Dedifferentiated amniotic fluid mesenchymal stem cell (primary cell): Measurements from ENCODE around the gene UBC.

Source experiments
- DNase-seq: peaks from one replicate; pipeline ENCODE4 v3.0.0-alpha.2; 2016; ENCODE audit errors: extremely low spot score

UBC gene

DNA sequence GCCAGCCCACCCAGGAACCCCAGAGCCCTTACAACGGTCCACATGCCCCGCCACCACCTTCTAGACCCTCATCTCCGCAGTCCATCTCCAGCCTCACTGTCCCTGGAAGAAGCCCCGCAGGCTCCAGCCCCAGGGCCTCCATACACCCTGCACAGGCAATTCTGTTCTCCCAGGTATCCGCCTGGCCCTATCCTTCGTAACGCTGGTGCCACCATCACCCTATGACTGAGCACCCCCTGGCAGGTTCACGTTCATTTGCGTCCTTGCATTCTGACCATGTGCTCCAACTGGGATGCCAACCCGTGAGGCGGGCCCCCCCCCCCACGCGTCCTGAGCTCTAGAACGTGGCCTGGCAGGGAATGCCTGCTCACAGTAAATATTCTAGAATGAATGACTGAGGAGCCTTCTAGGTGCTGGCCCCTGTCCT lies 50.1 kb downstream of the UBC start:
- DNase-seq: no peak

DNA sequence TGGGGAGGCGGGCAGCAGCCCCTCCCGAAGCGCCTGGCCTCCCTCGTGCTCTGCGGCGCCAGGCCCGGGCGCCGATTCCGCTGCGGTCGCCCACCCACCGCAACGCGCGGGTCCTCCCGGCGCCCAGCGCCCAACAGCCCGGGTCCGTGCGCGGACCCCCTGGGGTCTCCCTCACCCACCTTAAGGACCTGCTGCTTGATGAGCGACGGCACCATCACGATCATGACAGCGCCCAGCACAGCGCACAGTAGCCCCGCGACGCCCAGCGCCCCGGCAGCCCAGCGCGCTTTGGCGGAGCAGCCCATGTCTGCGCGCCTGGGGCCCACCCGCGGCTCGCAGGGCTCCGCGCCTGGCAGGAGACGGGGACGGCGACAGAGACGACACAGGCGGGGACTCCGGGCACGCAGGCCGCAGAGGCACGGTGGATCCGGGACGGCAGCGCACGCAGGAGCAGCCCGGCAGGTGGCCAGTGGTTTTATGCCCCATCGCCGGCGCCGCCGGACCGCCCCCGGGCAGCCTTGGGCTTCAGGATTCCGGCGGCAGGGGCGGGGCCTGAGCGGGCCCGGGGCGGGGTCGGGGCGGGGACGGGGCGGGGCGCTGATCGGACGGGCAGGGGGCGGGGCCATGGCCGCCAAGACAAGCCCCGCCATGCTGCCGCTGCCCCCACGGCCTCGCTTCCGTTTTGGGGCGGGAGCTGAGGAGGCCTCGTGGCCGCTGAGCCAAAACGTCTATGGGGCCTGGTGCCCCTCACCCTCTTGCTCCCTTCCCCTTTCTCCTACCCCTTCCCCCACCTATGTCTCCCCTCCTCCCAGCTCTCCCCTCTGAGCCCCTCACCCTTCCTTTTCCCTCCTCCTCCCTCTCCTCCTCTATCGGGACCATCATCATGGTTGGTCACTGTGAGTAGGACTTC lies 50.8 kb downstream of the UBC start, which contains the start of gene SCARB1:
SCARB1 (minus strand) TSS at position 449 of the 910 bp plus-strand sequence; CDS start at position 305, 144 bp downstream.
- peak; percentile 39 for DNase-seq

DNA sequence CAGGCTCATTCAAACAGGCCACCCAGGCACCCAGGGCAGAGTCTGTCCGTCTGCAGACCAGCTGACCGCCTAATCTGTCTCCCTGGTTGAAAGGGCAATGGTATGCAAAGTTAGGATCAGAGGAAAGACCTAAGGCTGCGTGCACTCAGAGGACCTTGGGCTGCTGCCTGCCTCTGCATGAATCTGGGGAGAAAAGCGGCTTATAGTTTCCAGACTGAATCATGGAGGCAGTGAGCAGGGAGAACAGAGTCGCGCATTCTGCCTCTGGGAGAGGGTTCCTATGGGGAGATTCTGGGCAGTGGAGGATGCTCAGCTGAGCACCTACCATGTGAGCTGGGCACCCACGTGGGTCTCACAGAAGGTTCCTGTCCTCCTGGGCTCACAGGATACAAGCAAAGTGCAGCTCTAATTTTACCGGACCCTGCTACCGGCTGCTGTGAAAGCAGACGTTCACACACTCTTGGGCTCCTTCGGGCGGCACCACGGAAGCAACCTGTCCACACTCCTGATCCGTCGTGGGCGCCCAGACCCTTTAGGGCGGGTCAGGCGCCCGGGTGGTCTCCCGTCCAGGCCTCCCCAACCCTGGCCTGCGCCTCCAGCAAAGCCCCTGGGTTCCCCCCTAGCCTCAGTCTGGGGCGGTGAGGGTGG lies 51.6 kb downstream of the UBC start:
- DNase-seq: no peak

DNA sequence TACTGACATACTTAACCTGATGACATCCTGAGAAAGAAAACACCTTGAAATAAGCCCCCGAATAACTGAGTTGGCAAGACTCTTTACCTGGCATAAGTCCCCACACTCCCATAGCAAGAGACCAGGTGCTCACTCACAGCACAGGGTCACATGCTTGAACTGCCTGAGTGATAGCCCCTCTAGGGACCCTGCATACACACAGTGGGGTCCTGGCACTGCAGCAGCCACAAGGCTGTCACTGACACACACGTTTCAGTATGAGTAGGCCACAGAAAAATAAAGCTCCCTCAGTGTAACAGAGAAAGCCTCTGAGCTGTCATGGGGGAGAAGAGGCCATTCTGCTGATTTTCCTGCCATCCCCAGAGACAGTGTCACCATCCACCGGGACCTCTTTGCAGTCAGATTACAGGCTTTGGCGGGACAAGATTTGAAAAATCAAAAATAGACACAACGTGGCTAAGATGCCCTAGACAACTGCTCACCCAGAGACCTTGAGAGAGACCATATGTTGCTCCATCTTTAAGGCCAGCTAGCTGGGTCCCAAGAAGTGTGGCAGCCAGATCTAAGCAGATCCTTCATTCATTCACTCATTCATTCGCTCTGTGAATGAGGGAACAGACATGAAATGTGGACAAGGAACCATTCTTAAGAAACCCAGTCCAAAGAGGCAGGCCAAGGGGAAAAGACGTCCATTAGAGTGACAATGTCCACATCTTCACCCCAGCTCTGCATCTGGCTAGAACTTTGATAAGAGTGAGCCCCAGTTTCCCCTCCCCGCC lies 52.4 kb downstream of the UBC start:
- no peak for DNase-seq
